Neural progenitor cell (in vitro differentiated cells): Measurements from ENCODE around the gene SOX5.

Experiments used
- EZH2phosphoT487 ChIP-seq: fragments of 200-600 bp; sonication (generic); IDR thresholded peaks from 2 replicates; pipeline ENCODE4 v1.6.1; 2017; ENCODE audit warnings: antibody characterized with exemption
- TF ChIP-seq, protein P1 (sequence below): fragments of 200-600 bp; sonication (generic); IDR thresholded peaks from 2 replicates; pipeline ENCODE4 v1.5.1; 2017; ENCODE audit warnings: antibody characterized with exemption, mild to moderate bottlenecking

DNA sequence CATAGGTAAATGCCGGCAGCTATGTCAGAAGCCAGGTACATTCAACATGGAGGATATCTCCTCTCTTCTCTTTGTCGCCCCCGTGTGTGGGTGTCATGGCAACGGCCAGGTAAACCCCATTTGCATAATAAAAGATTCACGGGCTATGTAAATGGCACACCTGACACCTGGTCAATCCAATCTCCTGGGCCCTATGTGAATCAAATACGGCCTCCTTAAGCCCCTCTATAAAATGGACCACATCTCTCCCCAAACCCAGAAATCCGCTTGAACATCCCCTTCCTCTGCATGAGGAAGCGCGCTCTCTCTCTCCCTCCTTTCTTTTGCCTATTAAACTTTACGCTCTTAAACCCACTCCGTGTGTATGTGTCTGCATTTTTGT is 363.7 kb downstream of the SOX5 start:
- TF ChIP-seq, protein P1, sequence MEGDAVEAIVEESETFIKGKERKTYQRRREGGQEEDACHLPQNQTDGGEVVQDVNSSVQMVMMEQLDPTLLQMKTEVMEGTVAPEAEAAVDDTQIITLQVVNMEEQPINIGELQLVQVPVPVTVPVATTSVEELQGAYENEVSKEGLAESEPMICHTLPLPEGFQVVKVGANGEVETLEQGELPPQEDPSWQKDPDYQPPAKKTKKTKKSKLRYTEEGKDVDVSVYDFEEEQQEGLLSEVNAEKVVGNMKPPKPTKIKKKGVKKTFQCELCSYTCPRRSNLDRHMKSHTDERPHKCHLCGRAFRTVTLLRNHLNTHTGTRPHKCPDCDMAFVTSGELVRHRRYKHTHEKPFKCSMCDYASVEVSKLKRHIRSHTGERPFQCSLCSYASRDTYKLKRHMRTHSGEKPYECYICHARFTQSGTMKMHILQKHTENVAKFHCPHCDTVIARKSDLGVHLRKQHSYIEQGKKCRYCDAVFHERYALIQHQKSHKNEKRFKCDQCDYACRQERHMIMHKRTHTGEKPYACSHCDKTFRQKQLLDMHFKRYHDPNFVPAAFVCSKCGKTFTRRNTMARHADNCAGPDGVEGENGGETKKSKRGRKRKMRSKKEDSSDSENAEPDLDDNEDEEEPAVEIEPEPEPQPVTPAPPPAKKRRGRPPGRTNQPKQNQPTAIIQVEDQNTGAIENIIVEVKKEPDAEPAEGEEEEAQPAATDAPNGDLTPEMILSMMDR = no peak
- TF ChIP-seq EZH2phosphoT487 = no peak
